ENCODE data around the gene RPS6KA1.

Gene RPS6KA1

GRCh38 chr1:26544126-26544525 lies 14.6 kb downstream of the RPS6KA1 start:
- Histone ChIP-seq H2AFZ (ENCODE audit: low read length) (no peak overlapping the region), H3K36me3 (ENCODE audit: insufficient read depth, low read length) (peaks cover 25% of the 10 kb centered on the region; the same call in 1 of the 2 replicates), H3K9ac (ENCODE audit: low read length) (peak overlapping the region; percentile 67; the same call in 1 of the 2 replicates), H3K4me2 (ENCODE audit: low read length) (peak overlapping the region; percentile 72), H3K9me3 (ENCODE audit: low read length) (no peaks in the 10 kb centered on the region), H3K27me3 (ENCODE audit: insufficient read depth, low read length) (no peaks in the 10 kb centered on the region), H3K4me3 (ENCODE audit: low read depth, low read length, poor library complexity, severe bottlenecking) (peak overlapping the region; percentile 53), H3F3A (ENCODE audit: insufficient read depth, low read length) (no peaks in the 10 kb centered on the region), H3K27ac (ENCODE audit: low read depth, low read length, poor library complexity, severe bottlenecking) (peak overlapping the region; percentile 97), H3K9me2 (ENCODE audit: low read depth, low read length) (no peaks in the 10 kb centered on the region), H3K79me2 (ENCODE audit: insufficient read depth, low read length) (no peaks in the 10 kb centered on the region), H3K4me1 (ENCODE audit: insufficient read depth, low read length, severe bottlenecking) (peaks cover 80% of the 10 kb centered on the region), H4K20me1 (ENCODE audit: insufficient read depth, low read length) (no peaks in the 10 kb centered on the region)
- TF ChIP-seq EZH2 (IDR thresholded peaks at IDR 0.05; ENCODE audit: borderline replicate concordance, low read length) = no peak
- TF ChIP-seq CTCF (IDR thresholded peaks at IDR 0.05; ENCODE audit: low read length) = no peak

- H3F3A ChIP-seq (ENCODE audit: insufficient read depth, low read length) = no peaks in the 10 kb centered on the region
- H3K9ac ChIP-seq (ENCODE audit: low read length) = peak overlapping the region; percentile 97
- no peaks in the 10 kb centered on the region for H3K79me2 ChIP-seq (ENCODE audit: insufficient read depth, low read length)
- peaks cover 28% of the 10 kb centered on the region; the same call in 1 of the 2 replicates for H3K36me3 ChIP-seq (ENCODE audit: insufficient read depth, low read length)
- H3K4me1 ChIP-seq (ENCODE audit: insufficient read depth, low read length, severe bottlenecking) = peaks cover 66% of the 10 kb centered on the region
- no peak for TF ChIP-seq CTCF (IDR thresholded peaks at IDR 0.05; ENCODE audit: low read length)
- no peak for TF ChIP-seq EZH2 (IDR thresholded peaks at IDR 0.05; ENCODE audit: borderline replicate concordance, low read length)
- H3K27me3 ChIP-seq (ENCODE audit: insufficient read depth, low read length) = no peaks in the 10 kb centered on the region
- no peak overlapping the region for H2AFZ ChIP-seq (ENCODE audit: low read length)
- H3K9me2 ChIP-seq (ENCODE audit: low read depth, low read length) = no peaks in the 10 kb centered on the region
- no peaks in the 10 kb centered on the region for H3K9me3 ChIP-seq (ENCODE audit: low read length)
- H3K27ac ChIP-seq (ENCODE audit: low read depth, low read length, poor library complexity, severe bottlenecking) = peak overlapping the region; percentile 97
- peak overlapping the region; percentile 88 for H3K4me3 ChIP-seq (ENCODE audit: low read depth, low read length, poor library complexity, severe bottlenecking)
- H3K4me2 ChIP-seq (ENCODE audit: low read length) = peak overlapping the region; percentile 99
- H4K20me1 ChIP-seq (ENCODE audit: insufficient read depth, low read length) = no peaks in the 10 kb centered on the region
Observed at GRCh38 chr1:26545969-26546323, 16.4 kb downstream of the RPS6KA1 start.

- Histone ChIP-seq H2AFZ (ENCODE audit: low read length) (no peak overlapping the region), H4K20me1 (ENCODE audit: insufficient read depth, low read length) (no peaks in the 10 kb centered on the region), H3F3A (ENCODE audit: insufficient read depth, low read length) (no peaks in the 10 kb centered on the region), H3K4me2 (ENCODE audit: low read length) (peak overlapping the region; percentile 99), H3K4me1 (ENCODE audit: insufficient read depth, low read length, severe bottlenecking) (peaks cover 62% of the 10 kb centered on the region), H3K27me3 (ENCODE audit: insufficient read depth, low read length) (no peaks in the 10 kb centered on the region), H3K4me3 (ENCODE audit: low read depth, low read length, poor library complexity, severe bottlenecking) (peak overlapping the region; percentile 88), H3K9ac (ENCODE audit: low read length) (peak overlapping the region; percentile 97), H3K27ac (ENCODE audit: low read depth, low read length, poor library complexity, severe bottlenecking) (peak overlapping the region; percentile 97), H3K9me2 (ENCODE audit: low read depth, low read length) (no peaks in the 10 kb centered on the region), H3K36me3 (ENCODE audit: insufficient read depth, low read length) (peaks cover 33% of the 10 kb centered on the region), H3K9me3 (ENCODE audit: low read length) (no peaks in the 10 kb centered on the region), H3K79me2 (ENCODE audit: insufficient read depth, low read length) (no peaks in the 10 kb centered on the region)
- TF ChIP-seq EZH2 (IDR thresholded peaks at IDR 0.05; ENCODE audit: borderline replicate concordance, low read length) (no peak), CTCF (IDR thresholded peaks at IDR 0.05; ENCODE audit: low read length) (no peak)
Observed at GRCh38 chr1:26546375-26546774, 16.8 kb downstream of the RPS6KA1 start.

Measured in OCI-LY1 (cell line).